ENCODE results near the gene SLC26A6. TPM values are rescaled to one million over a fixed set of nuclear protein-coding genes. Genes with fewer than 3 reads are reported as not detected.

Gene SLC26A6
- total and polyA plus RNA-seq, 2 of the 13 experiments (the other 11 are each of a cell fraction or from before 2014, with no cell fraction given), result 40.7 to 184 TPM

DNA sequence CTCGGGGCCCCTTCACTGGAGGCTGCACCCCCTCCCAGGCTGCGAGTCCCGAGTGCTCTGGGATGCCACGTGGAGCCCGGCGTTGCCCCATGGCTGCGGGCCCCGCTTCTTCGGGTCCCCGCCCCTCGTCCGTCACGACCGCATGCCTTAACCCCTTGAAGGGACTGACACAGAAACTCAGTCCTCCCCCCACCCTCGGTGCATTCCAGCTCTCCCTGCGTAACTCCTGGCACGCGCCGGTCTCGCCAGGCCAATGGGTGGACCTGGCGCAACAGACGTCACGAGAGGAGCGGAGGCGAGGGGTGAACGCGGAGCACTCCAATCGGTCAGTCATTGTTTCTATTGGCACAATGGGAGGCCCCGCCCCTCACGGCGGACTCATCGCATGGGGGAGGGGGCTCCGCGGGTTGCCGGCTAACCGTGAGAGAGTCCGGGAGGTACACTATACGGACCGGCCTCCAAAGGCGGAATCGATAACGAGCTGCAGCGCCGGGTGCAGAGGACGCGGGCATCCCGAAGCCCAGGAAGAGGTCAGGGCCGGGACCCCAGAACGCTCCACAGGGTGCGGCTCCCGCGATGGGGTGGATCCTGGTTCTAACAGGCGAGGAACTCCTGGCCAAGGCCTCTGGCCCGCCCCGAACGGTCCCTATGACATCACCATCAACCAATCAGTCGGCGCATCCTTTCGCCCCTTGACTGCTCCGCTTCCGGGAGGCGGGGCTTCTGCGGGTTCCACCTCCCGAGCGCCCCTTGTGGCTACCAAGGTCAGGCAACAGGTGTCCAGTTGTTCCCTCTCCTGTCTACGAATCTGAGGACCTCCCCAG is 28.4 kb upstream of the SLC26A6 start (continued):
- TF ChIP-seq HMGXB4 (CRISPR knock-in tag; IDR thresholded peaks at IDR 0.05; ENCODE audit: borderline replicate concordance in 1 of 2, low read depth in 1 of 2) (peak in 1 of 2 experiments; percentile 48; a peak in 2 of 4 replicates), MBNL3 (CRISPR knock-in tag; conservative IDR thresholded peaks at IDR 0.05) (no peak), GLI4 (CRISPR knock-in tag; IDR thresholded peaks at IDR 0.05; ENCODE audit: borderline replicate concordance) (no peak), CBX1 (IDR thresholded peaks at IDR 0.05; ENCODE audit: low read depth) (no peak), ZNF720 (CRISPR knock-in tag; IDR thresholded peaks at IDR 0.05) (no peak), ZC3H4 (CRISPR knock-in tag; IDR thresholded peaks at IDR 0.05; ENCODE audit: borderline replicate concordance) (0 out of 2 replicates have a peak, but pooled peaks have one; percentile 64), KMT2A (CRISPR knock-in tag; IDR thresholded peaks at IDR 0.05) (no peak), MYPOP (CRISPR knock-in tag; IDR thresholded peaks at IDR 0.05) (peak; percentile 58; the same call in 1 of the 2 replicates), ISX (CRISPR knock-in tag; conservative IDR thresholded peaks at IDR 0.05) (no peak), ZBTB10 (CRISPR knock-in tag; IDR thresholded peaks at IDR 0.05; ENCODE audit: borderline replicate concordance) (peak; percentile 76; the same call in 1 of the 2 replicates), BRD4 (CRISPR knock-in tag; IDR thresholded peaks at IDR 0.05) (no peak), NPAS2 (CRISPR knock-in tag; IDR thresholded peaks at IDR 0.05; ENCODE audit: borderline replicate concordance) (no peak), E2F1 (CRISPR knock-in tag; IDR thresholded peaks at IDR 0.05) (peak; percentile 31; the same call in 1 of the 2 replicates), ZNF34 (CRISPR knock-in tag; IDR thresholded peaks at IDR 0.05; ENCODE audit: borderline replicate concordance) (no peak), ZSCAN31 (CRISPR knock-in tag; IDR thresholded peaks at IDR 0.05; ENCODE audit: low read depth) (peak; percentile 20), ZNF747 (CRISPR knock-in tag; IDR thresholded peaks at IDR 0.05; ENCODE audit: borderline replicate concordance) (peak; percentile 77; the same call in 1 of the 2 replicates), ZBTB7B (CRISPR knock-in tag; IDR thresholded peaks at IDR 0.05) (0 out of 2 replicates have a peak, but pooled peaks have one; percentile 28)
- TF ChIP-seq, protein P1, sequence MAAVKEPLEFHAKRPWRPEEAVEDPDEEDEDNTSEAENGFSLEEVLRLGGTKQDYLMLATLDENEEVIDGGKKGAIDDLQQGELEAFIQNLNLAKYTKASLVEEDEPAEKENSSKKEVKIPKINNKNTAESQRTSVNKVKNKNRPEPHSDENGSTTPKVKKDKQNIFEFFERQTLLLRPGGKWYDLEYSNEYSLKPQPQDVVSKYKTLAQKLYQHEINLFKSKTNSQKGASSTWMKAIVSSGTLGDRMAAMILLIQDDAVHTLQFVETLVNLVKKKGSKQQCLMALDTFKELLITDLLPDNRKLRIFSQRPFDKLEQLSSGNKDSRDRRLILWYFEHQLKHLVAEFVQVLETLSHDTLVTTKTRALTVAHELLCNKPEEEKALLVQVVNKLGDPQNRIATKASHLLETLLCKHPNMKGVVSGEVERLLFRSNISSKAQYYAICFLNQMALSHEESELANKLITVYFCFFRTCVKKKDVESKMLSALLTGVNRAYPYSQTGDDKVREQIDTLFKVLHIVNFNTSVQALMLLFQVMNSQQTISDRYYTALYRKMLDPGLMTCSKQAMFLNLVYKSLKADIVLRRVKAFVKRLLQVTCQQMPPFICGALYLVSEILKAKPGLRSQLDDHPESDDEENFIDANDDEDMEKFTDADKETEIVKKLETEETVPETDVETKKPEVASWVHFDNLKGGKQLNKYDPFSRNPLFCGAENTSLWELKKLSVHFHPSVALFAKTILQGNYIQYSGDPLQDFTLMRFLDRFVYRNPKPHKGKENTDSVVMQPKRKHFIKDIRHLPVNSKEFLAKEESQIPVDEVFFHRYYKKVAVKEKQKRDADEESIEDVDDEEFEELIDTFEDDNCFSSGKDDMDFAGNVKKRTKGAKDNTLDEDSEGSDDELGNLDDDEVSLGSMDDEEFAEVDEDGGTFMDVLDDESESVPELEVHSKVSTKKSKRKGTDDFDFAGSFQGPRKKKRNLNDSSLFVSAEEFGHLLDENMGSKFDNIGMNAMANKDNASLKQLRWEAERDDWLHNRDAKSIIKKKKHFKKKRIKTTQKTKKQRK (IDR thresholded peaks at IDR 0.05; ENCODE audit: low read length), result no peak

All from HepG2 (cell line).